ENCODE measurements around the gene LDB2. TPM values are rescaled to one million over a fixed set of nuclear protein-coding genes. Genes with fewer than 3 reads are reported as not detected.
"Not testable (repeated sequence)": the region's sequence is repeated elsewhere in the genome, so short reads cannot be mapped to it uniquely, and the experiment has no call there.

LDB2 gene
- polyA plus RNA-seq, 2 of the 4 experiments (the other 2 are of a cell fraction) = not detected

DNA sequence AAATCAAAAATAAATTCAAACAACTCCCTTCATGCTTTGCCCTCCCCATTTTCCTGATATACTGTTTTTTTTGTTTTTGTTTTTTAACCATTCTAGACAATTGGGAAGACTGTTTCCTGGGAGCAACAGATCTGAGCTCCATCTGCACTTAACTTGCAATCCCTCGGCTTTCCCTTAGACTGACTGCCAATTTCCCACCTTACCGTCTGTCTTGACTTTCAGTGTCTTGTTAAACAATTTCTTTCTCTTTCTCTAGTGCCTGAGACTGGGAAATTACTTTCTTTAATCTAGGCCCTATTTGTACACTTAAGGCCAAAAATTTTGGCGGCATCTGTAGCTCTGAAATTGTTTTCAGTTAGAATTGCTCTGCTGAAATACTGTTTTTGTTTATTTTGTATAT lies 326.3 kb downstream of the LDB2 start:
- H3K27ac ChIP-seq = no peak overlapping the region
- ChIA-PET CTCF (interaction anchor here (0.6 kb wide), 1 partner anchor 269 kb away, joined by 4 read pairs; no protein-coding TSS in a partner anchor), POLR2A (no interaction called here)
- H3K4me2 ChIP-seq = no peak overlapping the region
- TF ChIP-seq, protein P1, sequence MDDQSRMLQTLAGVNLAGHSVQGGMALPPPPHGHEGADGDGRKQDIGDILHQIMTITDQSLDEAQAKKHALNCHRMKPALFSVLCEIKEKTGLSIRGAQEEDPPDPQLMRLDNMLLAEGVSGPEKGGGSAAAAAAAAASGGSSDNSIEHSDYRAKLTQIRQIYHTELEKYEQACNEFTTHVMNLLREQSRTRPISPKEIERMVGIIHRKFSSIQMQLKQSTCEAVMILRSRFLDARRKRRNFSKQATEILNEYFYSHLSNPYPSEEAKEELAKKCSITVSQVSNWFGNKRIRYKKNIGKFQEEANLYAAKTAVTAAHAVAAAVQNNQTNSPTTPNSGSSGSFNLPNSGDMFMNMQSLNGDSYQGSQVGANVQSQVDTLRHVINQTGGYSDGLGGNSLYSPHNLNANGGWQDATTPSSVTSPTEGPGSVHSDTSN (IDR thresholded peaks at IDR 0.05) = no peak
- TF ChIP-seq, protein P2, sequence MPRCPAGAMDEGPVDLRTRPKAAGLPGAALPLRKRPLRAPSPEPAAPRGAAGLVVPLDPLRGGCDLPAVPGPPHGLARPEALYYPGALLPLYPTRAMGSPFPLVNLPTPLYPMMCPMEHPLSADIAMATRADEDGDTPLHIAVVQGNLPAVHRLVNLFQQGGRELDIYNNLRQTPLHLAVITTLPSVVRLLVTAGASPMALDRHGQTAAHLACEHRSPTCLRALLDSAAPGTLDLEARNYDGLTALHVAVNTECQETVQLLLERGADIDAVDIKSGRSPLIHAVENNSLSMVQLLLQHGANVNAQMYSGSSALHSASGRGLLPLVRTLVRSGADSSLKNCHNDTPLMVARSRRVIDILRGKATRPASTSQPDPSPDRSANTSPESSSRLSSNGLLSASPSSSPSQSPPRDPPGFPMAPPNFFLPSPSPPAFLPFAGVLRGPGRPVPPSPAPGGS (IDR thresholded peaks at IDR 0.05) = no peak
- TF ChIP-seq SMC3 (IDR thresholded peaks at IDR 0.05) (no peak), RARB (CRISPR knock-in tag; IDR thresholded peaks at IDR 0.05) (no peak), NR3C1 (IDR thresholded peaks at IDR 0.05) (no peak), NPAS2 (CRISPR knock-in tag; IDR thresholded peaks at IDR 0.05; ENCODE audit: borderline replicate concordance) (no peak), CBX8 (IDR thresholded peaks at IDR 0.05) (no peak), HOXB13 (CRISPR knock-in tag; IDR thresholded peaks at IDR 0.05; ENCODE audit: low read depth) (no peak), MAZ (IDR thresholded peaks at IDR 0.05; ENCODE audit: borderline replicate concordance, low read depth, low read length) (no peak), RFX5 (IDR thresholded peaks at IDR 0.05) (no peak), TP53 (CRISPR knock-in tag; IDR thresholded peaks at IDR 0.05) (no peak)
- TF ChIP-seq, protein P3, sequence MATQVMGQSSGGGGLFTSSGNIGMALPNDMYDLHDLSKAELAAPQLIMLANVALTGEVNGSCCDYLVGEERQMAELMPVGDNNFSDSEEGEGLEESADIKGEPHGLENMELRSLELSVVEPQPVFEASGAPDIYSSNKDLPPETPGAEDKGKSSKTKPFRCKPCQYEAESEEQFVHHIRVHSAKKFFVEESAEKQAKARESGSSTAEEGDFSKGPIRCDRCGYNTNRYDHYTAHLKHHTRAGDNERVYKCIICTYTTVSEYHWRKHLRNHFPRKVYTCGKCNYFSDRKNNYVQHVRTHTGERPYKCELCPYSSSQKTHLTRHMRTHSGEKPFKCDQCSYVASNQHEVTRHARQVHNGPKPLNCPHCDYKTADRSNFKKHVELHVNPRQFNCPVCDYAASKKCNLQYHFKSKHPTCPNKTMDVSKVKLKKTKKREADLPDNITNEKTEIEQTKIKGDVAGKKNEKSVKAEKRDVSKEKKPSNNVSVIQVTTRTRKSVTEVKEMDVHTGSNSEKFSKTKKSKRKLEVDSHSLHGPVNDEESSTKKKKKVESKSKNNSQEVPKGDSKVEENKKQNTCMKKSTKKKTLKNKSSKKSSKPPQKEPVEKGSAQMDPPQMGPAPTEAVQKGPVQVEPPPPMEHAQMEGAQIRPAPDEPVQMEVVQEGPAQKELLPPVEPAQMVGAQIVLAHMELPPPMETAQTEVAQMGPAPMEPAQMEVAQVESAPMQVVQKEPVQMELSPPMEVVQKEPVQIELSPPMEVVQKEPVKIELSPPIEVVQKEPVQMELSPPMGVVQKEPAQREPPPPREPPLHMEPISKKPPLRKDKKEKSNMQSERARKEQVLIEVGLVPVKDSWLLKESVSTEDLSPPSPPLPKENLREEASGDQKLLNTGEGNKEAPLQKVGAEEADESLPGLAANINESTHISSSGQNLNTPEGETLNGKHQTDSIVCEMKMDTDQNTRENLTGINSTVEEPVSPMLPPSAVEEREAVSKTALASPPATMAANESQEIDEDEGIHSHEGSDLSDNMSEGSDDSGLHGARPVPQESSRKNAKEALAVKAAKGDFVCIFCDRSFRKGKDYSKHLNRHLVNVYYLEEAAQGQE (IDR thresholded peaks at IDR 0.05) = no peak
- ATAC-seq (no peak), FAIRE-seq (no peak), DNase-seq (ENCODE audit: low read depth in 1 of 2, low spot score in 1 of 2) (no peak)
- H3K9me3 ChIP-seq = no peaks in the 10 kb centered on the region
- H3K4me3 ChIP-seq = no peak overlapping the region
- 26% methylated on average over 3 of the region's 3 CpGs for WGBS (ENCODE audit: missing lambda C conversion rate)
- no peaks in the 10 kb centered on the region for H3K4me1 ChIP-seq

DNA sequence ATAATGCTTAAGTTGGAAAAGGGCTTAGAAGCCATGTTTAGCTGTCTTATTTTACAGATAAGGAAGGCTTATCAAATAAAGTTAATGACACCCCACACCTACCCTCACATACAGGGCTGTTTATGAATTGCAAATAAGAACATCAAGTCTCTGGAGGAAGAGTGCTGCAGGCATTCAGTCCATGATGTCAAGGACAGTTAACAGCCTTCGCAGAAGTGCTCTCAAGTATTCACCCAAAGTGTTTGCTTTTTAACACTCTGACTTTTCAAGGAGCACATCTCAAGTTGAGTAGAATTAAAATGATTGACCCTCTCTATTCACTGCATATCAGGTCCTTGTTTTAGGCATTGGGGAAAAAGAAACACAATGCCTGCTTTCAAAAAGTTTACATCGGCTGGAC lies 328.7 kb downstream of the LDB2 start:
- TF ChIP-seq CHD2 (IDR thresholded peaks at IDR 0.05; ENCODE audit: low read length, partially characterized antibody) = no peak
- TF ChIP-seq MAZ (IDR thresholded peaks at IDR 0.05; ENCODE audit: borderline replicate concordance, low read depth, low read length) = no peak
- TF ChIP-seq, protein P3 (IDR thresholded peaks at IDR 0.05) = no peak
- no peak for TF ChIP-seq CBX2 (IDR thresholded peaks at IDR 0.05; ENCODE audit: borderline replicate concordance, low read depth)
- TF ChIP-seq ZC3H11A (IDR thresholded peaks at IDR 0.05) = no peak
- TF ChIP-seq MYC (IDR thresholded peaks at IDR 0.05; ENCODE audit: borderline replicate concordance, low read length) = no peak
- TF ChIP-seq TP53 (CRISPR knock-in tag; IDR thresholded peaks at IDR 0.05) = no peak
- no peak for TF ChIP-seq POLR2A (IDR thresholded peaks at IDR 0.05; ENCODE audit: low read length)
- TF ChIP-seq, protein P4, sequence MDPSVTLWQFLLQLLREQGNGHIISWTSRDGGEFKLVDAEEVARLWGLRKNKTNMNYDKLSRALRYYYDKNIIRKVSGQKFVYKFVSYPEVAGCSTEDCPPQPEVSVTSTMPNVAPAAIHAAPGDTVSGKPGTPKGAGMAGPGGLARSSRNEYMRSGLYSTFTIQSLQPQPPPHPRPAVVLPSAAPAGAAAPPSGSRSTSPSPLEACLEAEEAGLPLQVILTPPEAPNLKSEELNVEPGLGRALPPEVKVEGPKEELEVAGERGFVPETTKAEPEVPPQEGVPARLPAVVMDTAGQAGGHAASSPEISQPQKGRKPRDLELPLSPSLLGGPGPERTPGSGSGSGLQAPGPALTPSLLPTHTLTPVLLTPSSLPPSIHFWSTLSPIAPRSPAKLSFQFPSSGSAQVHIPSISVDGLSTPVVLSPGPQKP (IDR thresholded peaks at IDR 0.05; ENCODE audit: low read depth, low read length) = no peak
- no peak for TF ChIP-seq SREBF2 (IDR thresholded peaks at IDR 0.05)
- TF ChIP-seq KDM5A (IDR thresholded peaks at IDR 0.05) = no peak
- TF ChIP-seq HOXB5 (CRISPR knock-in tag; IDR thresholded peaks at IDR 0.05) = no peak
- no peak for TF ChIP-seq RNF2 (IDR thresholded peaks at IDR 0.05; ENCODE audit: borderline replicate concordance, low read depth)
- no peak for TF ChIP-seq RAD21 (conservative IDR thresholded peaks at IDR 0.05 in 1 of 2, IDR thresholded peaks at IDR 0.05 in 1 of 2)
- no peak overlapping the region for H3K4me3 ChIP-seq
- ATAC-seq (no peak), FAIRE-seq (no peak), DNase-seq (ENCODE audit: low read depth in 1 of 2, low spot score in 1 of 2) (no peak)
- H3K27ac ChIP-seq = no peak overlapping the region
- ChIA-PET CTCF (no interaction called here), POLR2A (no interaction called here)
- H3K4me2 ChIP-seq = no peak overlapping the region
- WGBS (ENCODE audit: missing lambda C conversion rate) = 6% methylated on average over 2 of the region's 2 CpGs
- no peaks in the 10 kb centered on the region for H3K9me3 ChIP-seq
- H3K4me1 ChIP-seq = no peaks in the 10 kb centered on the region

DNA sequence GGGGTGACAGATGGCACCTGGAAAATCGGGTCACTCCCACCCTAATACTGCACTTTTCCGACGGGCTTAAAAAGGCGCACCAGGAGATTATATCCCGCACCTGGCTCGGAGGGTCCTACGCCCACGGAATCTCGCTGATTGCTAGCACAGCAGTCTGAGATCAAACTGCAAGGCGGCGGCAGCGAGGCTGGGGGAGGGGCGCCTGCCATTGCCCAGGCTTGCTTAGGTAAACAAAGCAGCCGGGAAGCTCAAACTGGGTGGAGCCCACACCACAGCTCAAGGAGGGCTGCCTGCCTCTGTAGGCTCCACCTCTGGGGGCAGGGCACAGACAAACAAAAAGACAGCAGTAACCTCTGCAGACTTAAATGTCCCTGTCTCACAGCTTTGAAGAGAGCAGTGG lies 341.1 kb downstream of the LDB2 start:
- H3K4me2 ChIP-seq; POLR2A ChIA-PET; H3K9me3 ChIP-seq; H3K4me3 ChIP-seq; DNase-seq (ENCODE audit: low read depth in 1 of 2, low spot score in 1 of 2); ATAC-seq; H3K27ac ChIP-seq; FAIRE-seq; H3K4me1 ChIP-seq; CTCF ChIA-PET: not testable (repeated sequence)
- 37% methylated on average over 9 of the region's 14 CpGs for WGBS (ENCODE audit: missing lambda C conversion rate)

Data from A549 (cell line).